Glomerular endothelial cell (primary cell): ENCODE measurements around the gene TNXB. TPM values are rescaled to one million over a fixed set of nuclear protein-coding genes. Genes with fewer than 3 reads are reported as not detected.
"Not testable (repeated sequence)": the region's sequence is repeated elsewhere in the genome, so short reads cannot be mapped to it uniquely, and the experiment has no call there.

Experiments used
- DNase-seq: peaks from one replicate; pipeline ENCODE4 v3.0.0-alpha.2; 2011; ENCODE audit warnings: low read depth, low spot score; ENCODE audit errors: extremely low read depth
- total RNA-seq: library from RNA; depleted of rRNA; stranded (reverse); fragments of >200 nt; gene quantifications from 2 replicates; pipeline ENCODE4 v1.2.3, GENCODE V29; 2015

Gene TNXB
- total RNA-seq, 1 donor from 2014 or later, result 1.5 TPM

DNA sequence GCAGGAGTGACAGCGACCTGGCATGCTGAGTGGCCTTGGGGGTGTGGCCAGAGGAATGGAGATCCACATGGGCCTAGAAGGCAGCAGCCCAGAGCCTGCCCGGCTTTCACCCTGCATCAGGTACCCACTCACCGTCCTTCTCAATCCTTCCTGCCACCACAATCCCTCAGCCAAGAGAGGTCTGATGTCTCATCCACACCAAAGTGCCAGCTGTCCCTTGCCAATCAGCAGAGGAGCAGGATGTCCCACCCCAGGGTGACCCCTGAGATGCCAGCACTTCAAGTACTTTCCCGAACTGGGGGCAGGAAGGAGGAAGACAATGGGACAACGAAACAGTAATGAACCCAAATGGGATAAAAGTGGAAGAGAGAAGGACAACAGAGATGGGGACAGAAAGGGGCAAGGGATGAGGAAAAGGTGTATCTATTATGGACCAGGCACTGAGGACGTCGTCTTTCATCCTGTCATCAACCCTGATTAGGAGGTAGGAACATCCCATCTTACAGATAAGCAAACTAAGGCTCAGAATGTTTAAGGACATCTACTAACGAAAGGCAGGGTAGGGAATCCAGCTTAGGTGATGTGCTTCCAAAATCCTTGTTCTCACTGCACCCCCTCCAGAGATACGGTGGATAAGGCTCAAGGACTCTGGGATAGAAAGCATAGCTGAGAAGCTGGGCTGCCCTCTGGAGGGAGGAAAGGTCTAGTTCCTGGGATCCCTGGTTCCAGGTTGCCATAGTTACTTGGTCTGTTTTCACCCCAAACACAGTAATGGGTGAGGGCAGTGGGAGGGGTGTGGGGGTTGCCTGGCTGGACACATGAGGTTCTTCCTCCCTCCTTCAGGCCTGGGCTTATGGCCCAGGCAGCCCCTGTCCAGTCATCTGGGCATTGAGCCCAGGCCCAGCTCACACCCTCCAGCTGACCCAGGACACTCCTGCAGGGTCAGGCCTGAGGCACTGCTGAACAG, 4.5 kb upstream of the TNXB start:
- no peak for DNase-seq

DNA sequence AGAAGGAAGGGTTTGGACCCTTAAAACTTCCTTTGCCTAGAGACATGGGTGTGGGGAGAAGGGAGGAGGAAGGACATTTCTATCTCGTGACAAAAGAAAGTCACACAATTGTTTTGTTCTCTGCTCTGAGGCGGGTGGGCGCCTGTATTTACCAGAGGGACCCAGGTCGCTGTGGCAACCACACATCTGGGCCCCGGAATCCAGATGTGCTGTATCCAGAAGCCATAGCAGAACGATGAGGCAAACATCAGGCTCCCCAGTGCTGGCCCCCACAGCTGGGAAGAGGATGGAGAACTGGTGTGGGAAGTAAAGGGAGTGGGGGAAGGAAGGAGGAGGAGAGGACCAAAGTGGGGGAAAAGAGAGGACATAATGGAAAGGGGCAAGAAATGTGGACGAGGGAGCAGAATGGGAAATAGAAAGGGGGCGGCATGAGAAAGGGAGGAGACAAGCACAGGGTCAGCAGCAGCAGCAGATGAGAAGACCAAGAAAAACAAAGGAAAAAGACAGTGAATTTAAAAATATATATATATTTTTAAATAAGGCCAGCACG, 3.4 kb upstream of the TNXB start:
- no peak for DNase-seq

DNA sequence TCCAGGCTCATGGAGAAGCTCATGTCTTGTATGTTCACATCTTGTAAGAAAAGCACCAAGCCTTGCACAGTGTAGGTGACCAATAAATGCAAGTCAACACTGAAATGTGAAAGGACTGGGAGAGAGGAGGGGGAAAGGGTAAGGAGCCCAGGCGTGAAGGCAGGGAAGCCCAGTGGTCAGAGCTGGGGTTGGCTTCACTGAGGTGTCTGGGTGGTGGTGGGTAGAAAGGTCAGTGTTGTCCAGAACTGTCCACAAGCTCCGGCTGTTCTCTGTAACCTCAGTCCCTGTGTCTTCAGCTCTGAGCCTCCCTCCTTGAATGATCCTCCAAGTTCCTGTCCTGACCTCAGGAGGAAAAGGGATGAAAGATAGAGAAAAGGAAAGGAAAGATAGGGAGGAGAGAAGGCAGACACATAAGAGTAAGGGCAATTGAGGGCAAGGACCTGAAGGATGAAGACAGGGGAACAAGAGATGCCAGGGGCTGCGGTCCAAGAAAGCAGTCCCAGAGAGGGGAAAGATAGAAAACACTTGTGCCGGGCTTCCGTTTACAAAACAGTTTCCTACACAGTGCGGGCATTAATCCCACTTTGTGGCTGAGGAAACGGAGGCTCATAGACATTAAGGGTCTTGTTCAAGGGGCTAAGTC, 2.4 kb upstream of the TNXB start:
- no peak for DNase-seq

DNA sequence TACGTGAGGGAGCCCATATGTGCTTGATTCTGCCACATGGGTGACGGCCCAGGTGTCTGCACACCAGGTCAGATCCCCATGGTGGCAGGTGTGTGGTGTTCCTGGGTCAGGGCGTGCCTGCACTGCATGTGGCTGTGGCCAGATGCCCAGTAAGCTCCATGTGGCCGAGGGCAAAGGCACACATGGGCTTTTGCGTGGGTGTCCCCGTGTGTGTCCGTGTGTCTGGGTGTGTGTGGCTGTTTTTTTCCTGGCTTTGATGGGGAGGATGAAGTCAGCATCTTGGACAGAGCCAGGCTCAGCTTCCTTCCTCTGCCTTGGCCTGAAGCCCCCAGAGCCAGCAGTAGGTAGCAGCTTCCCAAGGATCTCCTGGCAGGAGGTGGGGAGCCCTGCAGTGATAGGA, 1.5 kb upstream of the TNXB start:
- DNase-seq, result no peak

DNA sequence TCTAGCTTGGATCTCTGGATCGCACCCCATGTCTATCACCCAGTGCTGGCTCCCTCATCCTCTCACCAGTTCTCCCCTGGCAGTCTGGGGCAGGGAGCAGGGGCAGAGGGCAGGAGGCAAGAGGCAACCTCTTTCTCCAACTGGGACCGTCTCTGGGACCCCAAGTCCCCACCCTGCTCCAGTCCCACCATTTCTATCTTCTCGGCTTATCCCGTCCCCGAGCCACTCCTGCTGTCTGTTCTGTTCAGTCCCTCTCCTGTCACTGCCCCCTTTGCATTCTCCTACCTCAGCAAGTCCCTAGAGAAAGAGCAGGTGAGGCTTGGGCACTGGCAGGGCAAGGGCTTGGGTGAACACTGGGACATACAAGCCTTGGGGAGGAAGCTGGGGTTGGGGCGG, 625 bp upstream of the TNXB start:
- DNase-seq, result no peak

DNA sequence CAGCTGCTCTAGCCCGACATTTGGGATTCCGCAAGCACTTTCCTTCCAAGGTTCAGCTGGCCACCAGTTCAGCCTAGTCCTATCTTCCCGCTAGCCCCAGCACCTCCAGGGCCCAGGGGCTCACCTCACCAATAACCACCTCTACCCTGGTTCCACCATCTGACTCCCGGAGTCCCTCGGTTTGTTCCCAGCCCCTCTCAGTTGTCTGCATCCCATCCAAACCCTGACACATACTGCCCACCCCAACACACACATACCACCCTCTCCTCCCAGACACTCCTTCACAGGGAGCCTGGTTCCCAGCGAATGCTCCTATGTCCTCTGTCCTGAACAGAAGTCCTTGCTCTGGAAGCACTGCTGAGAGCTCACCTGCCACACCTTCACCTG, 418 bp downstream of the TNXB start:
- DNase-seq, result no peak

DNA sequence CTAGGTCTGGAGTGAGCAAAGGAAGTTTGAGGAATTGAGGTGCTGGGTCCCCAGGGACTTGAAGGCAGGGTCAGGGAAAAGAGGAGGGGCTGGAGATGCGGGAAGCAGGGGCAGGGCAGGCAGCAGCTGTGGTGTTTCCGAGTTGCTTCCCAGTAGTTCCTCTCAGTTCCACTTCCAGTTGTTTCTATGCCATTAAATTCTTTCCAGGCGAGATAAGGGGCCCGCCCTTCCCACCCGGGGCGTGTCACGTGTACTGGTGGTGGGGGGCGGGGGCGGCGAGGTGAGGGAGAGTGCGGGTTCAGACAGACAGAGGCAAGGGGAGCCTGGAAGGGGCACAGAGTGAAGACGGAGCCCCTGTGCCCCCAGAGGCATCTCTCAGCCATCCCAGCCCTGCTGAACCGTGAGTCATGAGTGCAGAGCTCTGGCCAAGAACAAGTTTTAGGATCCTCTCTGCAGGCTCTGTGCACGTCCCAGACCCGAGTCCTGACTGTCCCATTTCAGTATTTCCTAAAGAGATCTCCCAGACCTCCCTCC, 977 bp downstream of the TNXB start:
- no peak for DNase-seq

DNA sequence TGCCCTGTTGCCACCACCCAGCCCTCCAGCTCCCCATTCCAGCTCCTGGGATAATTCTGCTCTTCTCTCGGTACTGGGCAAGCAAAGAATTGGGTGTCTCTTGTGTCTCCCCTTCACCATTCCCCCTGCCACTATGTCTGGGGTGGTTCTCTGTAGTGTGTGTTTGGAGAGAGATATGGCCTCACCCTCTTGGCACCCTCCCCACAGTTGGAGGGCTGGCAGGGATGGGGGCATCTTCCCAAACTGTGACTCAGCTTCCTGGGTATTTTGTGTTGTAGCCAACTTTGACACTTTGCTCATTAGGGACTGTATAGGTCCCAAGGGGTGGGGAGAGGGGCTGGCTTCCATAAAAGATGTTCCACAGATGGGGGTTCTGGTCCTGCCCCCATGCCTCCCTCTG, 1.7 kb downstream of the TNXB start:
- no peak for DNase-seq

DNA sequence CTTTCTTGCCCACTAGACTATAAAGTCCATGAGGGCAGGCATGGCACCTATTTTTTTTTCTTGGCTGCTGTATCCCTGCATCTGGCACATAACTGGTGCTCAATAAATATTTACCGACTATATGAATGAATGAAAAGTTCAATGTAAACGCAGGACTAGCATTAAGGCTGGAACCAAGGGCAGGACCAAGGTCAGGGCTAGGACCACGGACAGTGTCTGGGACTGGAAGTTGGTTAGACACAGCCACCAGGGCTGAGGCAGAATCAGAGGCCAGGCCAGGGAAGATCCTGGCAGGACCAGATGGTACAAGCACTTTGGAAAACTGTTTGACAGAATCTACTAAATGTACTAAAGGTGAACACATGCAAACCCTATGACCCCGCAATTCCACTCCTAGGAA, 3.7 kb downstream of the TNXB start:
- no peak for DNase-seq

DNA sequence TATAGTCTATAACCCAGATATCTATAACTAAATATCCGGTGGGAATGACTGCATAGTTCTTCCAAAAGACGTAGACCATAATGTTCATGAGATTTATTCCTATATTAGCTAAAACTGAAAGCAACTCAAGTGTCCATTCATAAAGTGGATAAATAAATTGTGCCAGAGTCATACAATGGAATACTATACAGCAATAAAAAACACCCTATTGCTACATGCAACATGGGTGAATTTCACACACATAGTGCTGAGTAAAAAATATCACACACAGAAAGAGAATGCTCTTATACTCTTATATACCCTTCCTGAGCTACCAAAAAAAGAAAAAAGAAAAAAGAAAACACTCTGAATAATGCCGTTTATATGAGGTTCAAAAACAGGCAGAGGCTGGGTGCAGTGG, 6.9 kb downstream of the TNXB start:
- no peak for DNase-seq

DNA sequence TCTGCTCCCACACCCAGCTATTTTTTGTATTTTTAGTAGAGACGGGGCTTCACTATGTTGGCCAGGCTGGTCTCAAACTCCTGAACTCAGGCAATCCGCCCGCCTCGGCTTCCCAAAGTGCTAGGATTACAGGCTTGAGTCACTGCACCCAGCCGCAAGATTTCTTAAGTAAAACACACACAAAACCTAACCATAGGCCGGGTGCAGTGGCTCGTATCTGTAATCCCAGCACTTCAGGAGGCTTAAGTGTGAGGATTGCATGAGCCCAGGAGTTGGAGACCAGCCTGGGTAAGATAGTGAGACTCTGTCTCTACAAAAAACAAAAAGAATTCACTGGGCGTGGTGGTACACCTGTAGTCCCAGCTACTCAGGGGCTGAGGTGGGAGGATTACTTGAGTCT, 8.9 kb downstream of the TNXB start:
- DNase-seq, result not testable (repeated sequence)

DNA sequence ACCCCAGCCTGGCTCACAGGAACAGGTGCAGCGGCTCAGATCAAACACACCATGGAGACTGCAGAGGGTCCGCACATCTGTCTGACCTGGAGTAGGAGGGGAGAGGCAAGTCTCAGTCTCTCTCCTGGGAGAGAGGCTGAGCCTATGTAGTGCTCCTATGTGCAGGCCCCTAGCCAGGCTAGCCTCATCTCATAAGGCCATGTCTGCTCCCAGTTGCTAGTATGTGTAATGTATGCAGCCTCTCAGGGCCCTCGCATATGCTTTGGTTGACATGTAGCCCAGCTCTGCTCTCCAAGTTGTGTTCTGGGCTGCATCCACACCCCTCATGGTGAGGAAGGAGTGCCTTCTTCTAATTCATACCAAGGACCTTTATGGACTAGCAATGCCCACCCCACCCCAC, 11.8 kb downstream of the TNXB start:
- no peak for DNase-seq

DNA sequence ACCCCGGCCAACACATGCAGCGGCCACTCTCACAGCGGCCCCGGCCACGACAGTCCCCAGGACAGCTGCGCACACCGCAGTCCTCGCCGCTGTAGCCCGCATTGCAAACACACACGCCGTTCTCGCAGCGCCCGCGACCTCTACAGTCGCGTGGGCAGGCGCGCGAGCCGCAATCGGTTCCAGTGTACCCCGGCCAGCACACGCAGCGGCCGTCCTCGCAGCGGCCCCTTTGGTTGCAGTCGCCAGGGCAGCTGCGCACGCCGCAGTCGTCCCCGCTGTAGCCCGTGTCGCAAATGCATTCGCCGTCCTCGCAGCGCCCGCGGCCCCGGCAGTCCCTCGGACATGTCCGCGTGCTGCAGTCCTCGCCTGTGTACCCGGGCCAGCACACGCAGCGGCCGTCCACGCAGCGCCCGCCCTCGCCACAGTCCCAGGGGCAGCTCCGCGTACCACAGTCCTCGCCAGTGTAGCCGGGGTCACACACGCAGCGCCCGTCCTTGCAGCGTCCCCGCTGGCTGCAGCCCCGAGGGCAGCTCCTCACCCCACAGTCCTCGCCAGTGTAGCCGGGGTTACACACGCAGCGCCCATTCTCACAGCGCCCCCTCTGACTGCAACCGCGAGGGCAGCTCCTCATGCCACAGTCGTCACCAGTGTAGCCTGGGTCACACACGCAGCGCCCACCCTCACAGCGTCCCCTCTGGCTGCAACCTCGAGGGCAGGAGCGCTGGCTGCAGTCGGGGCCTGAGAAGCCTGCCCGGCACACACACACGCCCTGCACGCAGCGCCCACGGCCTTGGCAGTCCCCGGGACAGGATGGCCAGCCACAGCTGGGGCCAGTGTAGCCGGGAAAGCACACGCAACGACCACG, 12.5 kb downstream of the TNXB start:
- no peak for DNase-seq

DNA sequence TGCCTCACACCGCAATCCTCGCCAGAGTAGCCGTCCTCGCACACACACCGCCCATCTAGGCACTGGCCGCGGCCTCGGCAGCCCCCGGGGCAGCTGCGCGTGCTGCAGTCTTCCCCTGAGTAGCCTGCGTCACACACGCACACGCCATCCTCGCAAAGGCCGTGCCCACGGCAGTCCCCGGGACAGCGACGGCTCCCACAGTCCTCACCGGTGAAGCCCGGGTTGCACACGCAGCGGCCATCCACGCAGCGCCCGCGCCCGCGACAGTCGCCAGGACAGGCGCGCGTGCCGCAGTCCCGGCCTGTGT, 13.1 kb downstream of the TNXB start:
- no peak for DNase-seq

DNA sequence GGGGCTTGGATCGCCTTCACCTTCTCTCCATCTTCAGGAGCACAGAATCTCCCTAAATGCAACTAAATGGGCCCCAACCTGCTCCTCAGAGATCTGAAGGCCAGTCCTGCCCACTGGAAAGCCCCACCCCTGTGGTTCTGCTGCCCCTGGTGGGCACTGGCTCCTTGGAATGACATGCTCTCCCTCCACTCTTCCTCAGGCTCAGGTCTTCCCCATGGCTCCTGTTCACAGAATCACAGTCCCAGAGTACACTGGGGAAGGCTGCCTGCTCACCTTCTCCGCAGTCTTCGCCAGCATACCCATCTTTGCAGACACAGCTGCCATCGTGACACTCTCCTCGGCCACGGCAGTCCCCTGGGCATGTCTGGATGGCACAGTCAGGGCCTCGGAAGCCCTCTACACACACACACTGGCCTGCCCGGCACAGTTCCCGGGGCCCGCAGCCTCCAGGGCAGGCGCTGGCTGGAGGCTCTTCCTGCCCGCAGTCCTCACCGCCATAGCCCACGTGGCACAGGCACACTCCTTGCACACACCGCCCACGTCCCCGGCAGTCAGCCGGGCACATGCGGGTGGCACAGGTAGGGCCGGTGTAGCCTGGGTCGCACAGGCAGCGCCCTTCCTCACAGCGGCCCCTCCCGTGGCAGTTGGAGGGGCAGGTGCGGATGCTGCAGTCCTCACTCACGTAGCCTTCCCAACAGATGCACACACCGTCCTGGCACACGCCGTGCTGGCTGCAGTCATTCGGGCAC, 13.6 kb downstream of the TNXB start:
- no peak for DNase-seq

DNA sequence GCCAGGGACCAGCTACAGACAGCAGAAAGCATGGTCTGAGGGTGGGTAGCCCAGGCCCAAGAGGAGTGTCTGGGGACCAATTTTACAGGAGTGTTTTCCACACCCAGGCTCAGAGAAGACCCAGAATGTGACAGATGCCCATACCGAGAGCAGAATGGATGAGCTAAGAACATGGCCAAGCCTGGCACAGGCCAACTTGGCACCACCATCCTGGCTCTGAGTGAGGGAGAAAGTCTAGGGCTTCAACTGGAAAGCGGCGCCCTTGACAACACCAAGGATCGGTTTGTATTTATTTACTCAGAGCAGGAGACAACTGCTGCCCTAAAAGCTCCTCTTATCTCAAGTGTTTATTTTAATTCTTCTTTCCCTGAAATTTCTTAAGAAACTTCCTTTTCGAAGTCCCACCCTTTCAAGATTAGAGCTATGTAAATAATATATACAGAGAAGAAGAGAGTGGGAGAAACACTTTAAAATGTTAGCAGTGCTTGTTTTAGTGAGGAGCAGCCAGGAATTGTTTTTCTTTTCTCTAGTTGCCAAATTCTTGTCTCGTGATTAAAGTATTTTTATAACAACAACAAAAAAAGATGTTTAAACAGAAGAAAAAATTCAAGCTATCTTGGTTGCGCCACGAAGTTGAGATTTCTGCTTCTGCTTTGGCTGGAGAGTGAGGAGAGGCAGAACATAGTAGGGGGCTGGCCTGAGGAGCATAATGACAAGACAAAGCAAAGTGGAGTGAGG, 16.2 kb downstream of the TNXB start:
- DNase-seq, result no peak

DNA sequence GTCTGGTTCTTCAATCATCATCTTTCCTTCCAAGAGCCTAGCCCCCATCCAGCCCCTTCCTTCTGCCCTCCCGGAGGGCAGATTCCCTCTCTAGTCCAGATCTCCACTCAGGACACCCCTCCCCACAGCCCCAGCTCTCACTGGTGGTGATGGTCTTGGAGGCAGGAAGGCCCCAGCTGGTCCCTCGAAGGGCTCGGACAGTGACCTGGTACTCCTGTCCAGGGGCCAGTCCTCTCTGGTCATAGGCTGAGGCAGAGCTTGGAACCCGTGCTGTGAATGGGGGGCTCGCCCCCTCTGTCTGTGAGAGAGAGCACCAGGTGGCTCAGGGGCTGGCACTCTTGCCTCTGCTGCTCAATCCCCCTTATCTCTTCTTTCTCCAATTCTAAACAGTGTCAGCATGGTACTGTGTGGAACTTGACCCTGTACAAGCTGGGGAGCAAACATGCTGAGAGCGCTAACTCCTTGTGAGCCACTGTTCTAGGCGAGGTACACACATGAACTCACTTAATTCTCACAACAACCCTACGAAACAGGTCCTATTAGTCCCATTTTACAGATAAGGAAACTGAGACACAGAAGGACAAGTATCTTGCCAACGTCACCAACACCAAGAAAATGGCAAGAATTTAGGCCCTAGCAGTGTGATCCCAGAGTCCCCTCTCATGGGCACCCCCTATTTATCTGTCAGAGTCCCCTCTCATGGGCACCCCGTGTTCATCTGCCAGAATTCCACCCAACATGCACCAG, 19.9 kb downstream of the TNXB start:
- DNase-seq, result no peak

DNA sequence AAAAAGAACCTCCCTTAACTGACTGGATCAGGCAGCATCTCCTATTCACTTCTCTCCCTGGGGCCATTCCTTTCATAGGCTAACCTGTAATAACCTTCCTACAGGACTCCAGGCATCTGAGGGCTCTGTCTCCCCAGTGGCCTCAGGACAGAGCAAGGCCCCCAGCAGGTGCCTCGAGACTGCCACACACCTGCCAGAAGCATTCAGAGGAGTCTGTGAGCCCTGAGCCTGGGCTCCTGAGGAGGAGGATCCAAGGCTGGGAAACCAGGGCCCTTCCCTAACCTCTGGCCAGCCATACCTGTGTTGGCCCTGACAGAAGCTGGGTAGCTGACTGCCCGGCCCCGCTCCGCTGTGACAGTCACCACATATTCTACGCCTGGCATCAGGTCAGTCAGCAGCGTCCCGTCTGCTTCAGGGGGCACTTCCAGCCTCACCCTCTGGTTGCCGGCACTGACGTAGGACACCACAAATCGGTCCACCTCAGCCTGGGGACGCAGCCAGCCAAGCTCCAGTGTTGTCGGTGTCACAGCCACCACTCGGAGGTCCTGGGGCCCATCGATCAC, 20.6 kb downstream of the TNXB start:
- DNase-seq, result no peak
